Measurements from ENCODE around the gene GPX1.
A peak's percentile ranks its signal among the peaks of the same experiment; 100 is the strongest.
"Not testable (repeated sequence)": the region's sequence is repeated elsewhere in the genome, so short reads cannot be mapped to it uniquely, and the experiment has no call there.

GPX1 gene

GRCh38 chr3:49386056-49386756 is 28.1 kb upstream of the GPX1 start:
- Histone ChIP-seq H3K9ac (ENCODE audit: low read length) (no peak overlapping the region), H3K4me1 (ENCODE audit: control insufficient read depth, insufficient read depth, low read length) (peaks cover 9% of the 10 kb centered on the region)

GRCh38 chr3:49385617-49386016 is 27.5 kb upstream of the GPX1 start:
- Histone ChIP-seq H3K4me1 (ENCODE audit: control insufficient read depth, insufficient read depth, low read length) (peaks cover 9% of the 10 kb centered on the region), H3K9me3 (ENCODE audit: control insufficient read depth, low read length) (no peaks in the 10 kb centered on the region), H3K4me3 (ENCODE audit: low read length) (no peak overlapping the region), H3K36me3 (ENCODE audit: control insufficient read depth, insufficient read depth, low read length) (no peaks in the 10 kb centered on the region), H3K9ac (ENCODE audit: low read length) (no peak overlapping the region), H3K27me3 (ENCODE audit: control insufficient read depth, insufficient read depth, low read length) (no peaks in the 10 kb centered on the region)

More at GRCh38 chr3:49386056-49386756, 28.1 kb upstream of the GPX1 start:
- no peak overlapping the region for H3K4me3 ChIP-seq (ENCODE audit: low read length)
- H3K36me3 ChIP-seq (ENCODE audit: control insufficient read depth, insufficient read depth, low read length): no peaks in the 10 kb centered on the region
- no peaks in the 10 kb centered on the region for H3K9me3 ChIP-seq (ENCODE audit: control insufficient read depth, low read length)
- no peaks in the 10 kb centered on the region for H3K27me3 ChIP-seq (ENCODE audit: control insufficient read depth, insufficient read depth, low read length)

GRCh38 chr3:49383387-49383786 is 25.2 kb upstream of the GPX1 start:
- no peak overlapping the region for H3K4me3 ChIP-seq (ENCODE audit: low read length)
- H3K9me3 ChIP-seq (ENCODE audit: control insufficient read depth, low read length): no peaks in the 10 kb centered on the region
- H3K36me3 ChIP-seq (ENCODE audit: control insufficient read depth, insufficient read depth, low read length): no peaks in the 10 kb centered on the region
- no peak overlapping the region for H3K9ac ChIP-seq (ENCODE audit: low read length)
- H3K27me3 ChIP-seq (ENCODE audit: control insufficient read depth, insufficient read depth, low read length): no peaks in the 10 kb centered on the region
- peaks cover 9% of the 10 kb centered on the region for H3K4me1 ChIP-seq (ENCODE audit: control insufficient read depth, insufficient read depth, low read length)

GRCh38 chr3:49378249-49378895 is 20.2 kb upstream of the GPX1 start:
- H3K27me3 ChIP-seq (ENCODE audit: control insufficient read depth, insufficient read depth, low read length): no peaks in the 10 kb centered on the region
- peaks cover under 1% of the 10 kb centered on the region for H3K4me1 ChIP-seq (ENCODE audit: control insufficient read depth, insufficient read depth, low read length)
- H3K36me3 ChIP-seq (ENCODE audit: control insufficient read depth, insufficient read depth, low read length): peaks cover 1% of the 10 kb centered on the region
- H3K9me3 ChIP-seq (ENCODE audit: control insufficient read depth, low read length): no peaks in the 10 kb centered on the region
- H3K4me3 ChIP-seq (ENCODE audit: low read length): no peak overlapping the region
- H3K9ac ChIP-seq (ENCODE audit: low read length): no peak overlapping the region

- Histone ChIP-seq H3K4me1 (ENCODE audit: control insufficient read depth, insufficient read depth, low read length) (no peaks in the 10 kb centered on the region), H3K9me3 (ENCODE audit: control insufficient read depth, low read length) (no peaks in the 10 kb centered on the region), H3K9ac (ENCODE audit: low read length) (no peak overlapping the region), H3K27me3 (ENCODE audit: control insufficient read depth, insufficient read depth, low read length) (no peaks in the 10 kb centered on the region), H3K36me3 (ENCODE audit: control insufficient read depth, insufficient read depth, low read length) (peaks cover 7% of the 10 kb centered on the region), H3K4me3 (ENCODE audit: low read length) (no peak overlapping the region)
Measured at GRCh38 chr3:49377483-49377882, 19.3 kb upstream of the GPX1 start.

- Histone ChIP-seq H3K9me3 (ENCODE audit: control insufficient read depth, low read length) (no peaks in the 10 kb centered on the region), H3K36me3 (ENCODE audit: control insufficient read depth, insufficient read depth, low read length) (peaks cover 13% of the 10 kb centered on the region), H3K4me1 (ENCODE audit: control insufficient read depth, insufficient read depth, low read length) (no peaks in the 10 kb centered on the region), H3K4me3 (ENCODE audit: low read length) (no peak overlapping the region), H3K27me3 (ENCODE audit: control insufficient read depth, insufficient read depth, low read length) (no peaks in the 10 kb centered on the region), H3K9ac (ENCODE audit: low read length) (no peak overlapping the region)
Measured at GRCh38 chr3:49371946-49372345, 13.8 kb upstream of the GPX1 start.

GRCh38 chr3:49370585-49371290 is 12.6 kb upstream of the GPX1 start:
- Histone ChIP-seq H3K9ac (ENCODE audit: low read length) (no peak overlapping the region), H3K4me3 (ENCODE audit: low read length) (no peak overlapping the region), H3K4me1 (ENCODE audit: control insufficient read depth, insufficient read depth, low read length) (no peaks in the 10 kb centered on the region), H3K27me3 (ENCODE audit: control insufficient read depth, insufficient read depth, low read length) (no peaks in the 10 kb centered on the region), H3K9me3 (ENCODE audit: control insufficient read depth, low read length) (no peaks in the 10 kb centered on the region), H3K36me3 (ENCODE audit: control insufficient read depth, insufficient read depth, low read length) (peaks cover 13% of the 10 kb centered on the region)

GRCh38 chr3:49362561-49362960 is 4.4 kb upstream of the GPX1 start:
- Histone ChIP-seq H3K4me1 (ENCODE audit: control insufficient read depth, insufficient read depth, low read length) (peaks cover 12% of the 10 kb centered on the region), H3K36me3 (ENCODE audit: control insufficient read depth, insufficient read depth, low read length) (peaks cover 6% of the 10 kb centered on the region), H3K9me3 (ENCODE audit: control insufficient read depth, low read length) (no peaks in the 10 kb centered on the region), H3K27me3 (ENCODE audit: control insufficient read depth, insufficient read depth, low read length) (no peaks in the 10 kb centered on the region), H3K9ac (ENCODE audit: low read length) (no peak overlapping the region), H3K4me3 (ENCODE audit: low read length) (no peak overlapping the region)

- Histone ChIP-seq H3K4me3 (ENCODE audit: low read length) (no peak overlapping the region), H3K36me3 (ENCODE audit: control insufficient read depth, insufficient read depth, low read length) (peaks cover 6% of the 10 kb centered on the region), H3K9ac (ENCODE audit: low read length) (no peak overlapping the region), H3K4me1 (ENCODE audit: control insufficient read depth, insufficient read depth, low read length) (peaks cover 17% of the 10 kb centered on the region), H3K27me3 (ENCODE audit: control insufficient read depth, insufficient read depth, low read length) (no peaks in the 10 kb centered on the region), H3K9me3 (ENCODE audit: control insufficient read depth, low read length) (no peaks in the 10 kb centered on the region)
Measured at GRCh38 chr3:49359623-49360022, 1.5 kb upstream of the GPX1 start.

- Histone ChIP-seq H3K9ac (ENCODE audit: low read length) (peak overlapping the region; percentile 65), H3K4me1 (ENCODE audit: control insufficient read depth, insufficient read depth, low read length) (peaks cover 17% of the 10 kb centered on the region), H3K36me3 (ENCODE audit: control insufficient read depth, insufficient read depth, low read length) (peaks cover 6% of the 10 kb centered on the region), H3K27me3 (ENCODE audit: control insufficient read depth, insufficient read depth, low read length) (no peaks in the 10 kb centered on the region), H3K9me3 (ENCODE audit: control insufficient read depth, low read length) (no peaks in the 10 kb centered on the region), H3K4me3 (ENCODE audit: low read length) (peak overlapping the region; percentile 28)
Measured at GRCh38 chr3:49358884-49359225, 702 bp upstream of the GPX1 start.

GRCh38 chr3:49357443-49358216 is 523 bp downstream of the GPX1 start:
- Histone ChIP-seq H3K4me3 (ENCODE audit: low read length) (peak overlapping the region; percentile 12), H3K9ac (ENCODE audit: low read length) (peak overlapping the region; percentile 65), H3K4me1 (ENCODE audit: control insufficient read depth, insufficient read depth, low read length) (peaks cover 19% of the 10 kb centered on the region)
- H3K9me3 ChIP-seq (ENCODE audit: control insufficient read depth, low read length); H3K36me3 ChIP-seq (ENCODE audit: control insufficient read depth, insufficient read depth, low read length); H3K27me3 ChIP-seq (ENCODE audit: control insufficient read depth, insufficient read depth, low read length): not testable (repeated sequence)

GRCh38 chr3:49357095-49357442 is 1.1 kb downstream of the GPX1 start:
- H3K4me1 ChIP-seq (ENCODE audit: control insufficient read depth, insufficient read depth, low read length): peaks cover 25% of the 10 kb centered on the region
- peak overlapping the region; percentile 12 for H3K4me3 ChIP-seq (ENCODE audit: low read length)
- not testable (repeated sequence) for H3K27me3 ChIP-seq (ENCODE audit: control insufficient read depth, insufficient read depth, low read length); H3K9me3 ChIP-seq (ENCODE audit: control insufficient read depth, low read length); H3K36me3 ChIP-seq (ENCODE audit: control insufficient read depth, insufficient read depth, low read length)
- peak overlapping the region; percentile 65 for H3K9ac ChIP-seq (ENCODE audit: low read length)

Measured in mucosa of stomach (tissue), 1 donor.